GM12878 (cell line): ENCODE measurements around the gene PCCA.

ENCODE experiments used
- CUX1 ChIP-seq: IDR thresholded peaks from 2 replicates; pipeline ENCODE4 v1.6.1; 2012; ENCODE audit warnings: improper control_type of control experiment, low read depth, low read length; ENCODE audit not compliant: insufficient replicate concordance
- GABPA ChIP-seq: IDR thresholded peaks from 2 replicates; pipeline ENCODE4 v1.6.1; 2014; ENCODE audit warnings: antibody characterized with exemption, low read depth, mild to moderate bottlenecking, inconsistent platforms
- NR2C2 ChIP-seq: IDR thresholded peaks from 2 replicates; pipeline ENCODE4 v1.6.1; 2011; ENCODE audit warnings: borderline replicate concordance, low read depth; ENCODE audit not compliant: control insufficient read depth, insufficient read length
- POLR2A ChIP-seq: IDR thresholded peaks from 2 replicates; pipeline ENCODE4 v1.6.1; 2011; ENCODE audit warnings: low read depth, mild to moderate bottlenecking, low read length
- POLR2AphosphoS2 ChIP-seq: IDR thresholded peaks from 2 replicates; pipeline ENCODE4 v1.6.1; 2011; ENCODE audit warnings: low read depth, mild to moderate bottlenecking, low read length, improper control_type of control experiment, moderate library complexity
- PRDM15 ChIP-seq: fragments of 450-650 bp; formaldehyde crosslinking; IDR thresholded peaks from 2 replicates; pipeline ENCODE4 v1.4.0; 2020; ENCODE audit warnings: mild to moderate bottlenecking, moderate library complexity
- TAF1 ChIP-seq: IDR thresholded peaks from 2 replicates; pipeline ENCODE4 v1.6.1; 2011; ENCODE audit warnings: mild to moderate bottlenecking, low read depth, low read length, borderline replicate concordance
- ZBTB40 ChIP-seq: fragments of 450-650 bp; IDR thresholded peaks from 2 replicates; pipeline ENCODE4 v1.6.1; 2016; ENCODE audit warnings: mild to moderate bottlenecking, moderate library complexity, borderline replicate concordance
- ZNF622 ChIP-seq: fragments of 450-650 bp; IDR thresholded peaks from 2 replicates; pipeline ENCODE4 v1.6.1; 2017; ENCODE audit warnings: mild to moderate bottlenecking, inconsistent platforms

GRCh38 chr13:100533588-100534041 is 444.7 kb downstream of the PCCA start:
- TF ChIP-seq POLR2AphosphoS2 (no peak), NR2C2 (no peak), TAF1 (no peak), GABPA (no peak), CUX1 (no peak), ZNF622 (no peak), POLR2A (no peak), ZBTB40 (no peak), PRDM15 (no peak)
